GM12891 (cell line): ENCODE measurements around the gene AQP5.

Experiments
- PAX5 ChIP-seq: IDR thresholded peaks from 2 replicates; pipeline ENCODE4 v1.6.1; 2011; ENCODE audit warnings: low read length, moderate library complexity, mild to moderate bottlenecking; ENCODE audit not compliant: insufficient read depth, severe bottlenecking
- POLR2A ChIP-seq: IDR thresholded peaks from 2 replicates; pipeline ENCODE4 v1.6.1; 2011; ENCODE audit warnings: low read depth, low read length, control low read depth
- POLR2AphosphoS5 ChIP-seq: IDR thresholded peaks from 2 replicates; pipeline ENCODE4 v1.6.1; 2011; ENCODE audit warnings: low read depth, low read length, control low read depth
- POU2F2 ChIP-seq: IDR thresholded peaks from 2 replicates; pipeline ENCODE4 v1.6.1; 2011; ENCODE audit warnings: low read depth, mild to moderate bottlenecking, control low read depth, low read length, moderate library complexity
- SPI1 ChIP-seq: IDR thresholded peaks from 2 replicates; pipeline ENCODE4 v1.6.1; 2011; ENCODE audit warnings: low read depth, low read length, control low read depth
- TAF1 ChIP-seq: IDR thresholded peaks from 2 replicates; pipeline ENCODE4 v1.6.1; 2011; ENCODE audit warnings: low read depth, low read length, control low read depth

GRCh38 chr12:49946497-49946896 lies 15.2 kb upstream of the AQP5 start:
- TF ChIP-seq PAX5 (no peak), POLR2A (no peak), TAF1 (no peak), POLR2AphosphoS5 (no peak), SPI1 (no peak), POU2F2 (no peak)
